IMR-90 (cell line): ENCODE measurements around the gene KRTAP20-1. TPM values are rescaled to one million over a fixed set of nuclear protein-coding genes. Genes with fewer than 3 reads are reported as not detected.

Experiments used
- ATAC-seq: fragments of 200-7000 bp; cut with Tn5 transposase; 2 replicates; pipeline ENCODE4 v1.9.1; 2020; ENCODE audit warnings: low read depth, mild to moderate bottlenecking, moderate library complexity
- BruUV-seq: library from RNA; stranded (reverse); fragments of 400-500 nt; replicated peaks from 2 replicates; lab custom pipeline; 2021; lab: Mats Ljungman, UMichigan
- CTCF ChIA-PET: fragments of 300-600 bp; formaldehyde crosslinking; extraction: SDS; loops from one replicate; lab custom pipeline; 2021; ENCODE audit warnings: antibody characterized with exemption; lab: Yijun Ruan, JAX
- POLR2A ChIA-PET: fragments of 300-600 bp; sonication (Branson Sonifier 250); formaldehyde crosslinking; loops from one replicate; lab custom pipeline; 2022; ENCODE audit warnings: antibody characterized with exemption; ENCODE audit not compliant: unreplicated experiment; lab: Charles Lee
- DNase-seq: peaks from one replicate; pipeline ENCODE4 v3.0.0; 2013
- H2AFZ ChIP-seq: replicated peaks from 2 replicates; pipeline ENCODE3; 2013; ENCODE audit warnings: low read length, mild to moderate bottlenecking; ENCODE audit not compliant: poor library complexity
- H2AK5ac ChIP-seq: 2 replicates; pipeline ENCODE4 v1.6.1; 2013; ENCODE audit warnings: low read depth, low read length, inconsistent platforms
- H2AK9ac ChIP-seq: replicated peaks from 2 replicates; pipeline ENCODE3; 2013; ENCODE audit warnings: mild to moderate bottlenecking, low read depth, low read length, moderate library complexity; ENCODE audit not compliant: poor library complexity
- H2BK120ac ChIP-seq: 2 replicates; pipeline ENCODE4 v1.6.1; 2013; ENCODE audit warnings: low read depth, low read length, inconsistent platforms
- H2BK15ac ChIP-seq: 3 replicates; pipeline ENCODE4 v1.6.1; 2013; ENCODE audit warnings: low read depth, low read length, inconsistent platforms
- H2BK20ac ChIP-seq: 2 replicates; pipeline ENCODE4 v1.6.1; 2013; ENCODE audit warnings: low read depth, mild to moderate bottlenecking, inconsistent platforms, low read length, moderate library complexity
- H2BK5ac ChIP-seq: 2 replicates; pipeline ENCODE4 v1.6.1; 2013; ENCODE audit warnings: mild to moderate bottlenecking, low read depth, low read length, inconsistent platforms; ENCODE audit not compliant: poor library complexity, severe bottlenecking
- H3K14ac ChIP-seq: replicated peaks from 2 replicates; pipeline ENCODE4 v1.6.1; 2013; ENCODE audit warnings: low read depth, low read length, inconsistent platforms
- H3K18ac ChIP-seq: 2 replicates; pipeline ENCODE4 v1.6.1; 2013; ENCODE audit warnings: low read depth, low read length, control low read depth
- H3K23ac ChIP-seq: 2 replicates; pipeline ENCODE4 v1.6.1; 2013; ENCODE audit warnings: low read depth, low read length, inconsistent platforms
- H3K27ac ChIP-seq: 2 replicates; pipeline ENCODE4 v1.5.1; 2013; ENCODE audit warnings: mild to moderate bottlenecking, control low read depth, low read length; ENCODE audit not compliant: insufficient read depth
- H3K27me3 ChIP-seq: 2 replicates; pipeline ENCODE4 v1.6.1; 2013; ENCODE audit warnings: low read length; ENCODE audit not compliant: control insufficient read depth, insufficient read depth
- H3K36me3 ChIP-seq: 2 replicates; pipeline ENCODE4 v1.6.1; 2013; ENCODE audit warnings: low read length, mixed read lengths; ENCODE audit not compliant: control insufficient read depth, insufficient read depth
- H3K4ac ChIP-seq: 2 replicates; pipeline ENCODE4 v1.6.1; 2013; ENCODE audit warnings: low read depth, low read length, inconsistent platforms
- H3K4me1 ChIP-seq: 2 replicates; pipeline ENCODE4 v1.6.1; 2013; ENCODE audit warnings: low read length, mixed read lengths; ENCODE audit not compliant: control insufficient read depth, insufficient read depth
- H3K4me2 ChIP-seq: 2 replicates; pipeline ENCODE4 v1.6.1; 2013; ENCODE audit warnings: low read depth, mild to moderate bottlenecking, control low read depth, low read length, moderate library complexity
- H3K4me3 ChIP-seq: 2 replicates; pipeline ENCODE4 v1.5.1; 2013; ENCODE audit warnings: low read depth, mild to moderate bottlenecking, control low read depth, low read length, moderate library complexity; ENCODE audit not compliant: insufficient read depth
- H3K56ac ChIP-seq: 2 replicates; pipeline ENCODE4 v1.6.1; 2013; ENCODE audit warnings: low read length, inconsistent platforms; ENCODE audit not compliant: insufficient read depth; ENCODE audit errors: extremely low read depth
- H3K79me1 ChIP-seq, 2 experiments: 2 replicates each; pipeline ENCODE4 v1.6.1; 2013; ENCODE audit warnings: low read length in 2 of 2, inconsistent platforms in 1 of 2, low read depth in 1 of 2
- H3K9ac ChIP-seq: 2 replicates; pipeline ENCODE4 v1.6.1; 2013; ENCODE audit warnings: low read depth, low read length, control low read depth
- H3K9me1 ChIP-seq: 2 replicates; pipeline ENCODE4 v1.6.1; 2013; ENCODE audit warnings: low read length, inconsistent platforms; ENCODE audit not compliant: insufficient read depth
- H3K9me3 ChIP-seq: 2 replicates; pipeline ENCODE4 v1.6.1; 2013; ENCODE audit warnings: low read length; ENCODE audit not compliant: control insufficient read depth, insufficient read depth
- H4K20me1 ChIP-seq: 2 replicates; pipeline ENCODE4 v1.6.1; 2013; ENCODE audit warnings: low read length, inconsistent platforms; ENCODE audit not compliant: insufficient read depth
- H4K5ac ChIP-seq: 2 replicates; pipeline ENCODE4 v1.6.1; 2013; ENCODE audit warnings: mild to moderate bottlenecking, low read depth, low read length, control low read depth
- H4K8ac ChIP-seq, 2 experiments: 2 replicates each; pipeline ENCODE4 v1.6.1; 2013; ENCODE audit warnings: low read depth in 2 of 2, low read length in 2 of 2, control low read depth in 1 of 2, inconsistent platforms in 1 of 2
- H4K91ac ChIP-seq: 2 replicates; pipeline ENCODE4 v1.6.1; 2013; ENCODE audit warnings: low read depth, low read length, inconsistent platforms; ENCODE audit not compliant: insufficient read depth
- RFX5 ChIP-seq: IDR thresholded peaks from 2 replicates; pipeline ENCODE4 v1.8.0; 2012; ENCODE audit warnings: low read depth, mild to moderate bottlenecking, low read length, moderate library complexity
- WGBS, 2 experiments: methylation state at CpG; one replicate each; pipeline versions ENCODE4 v1.1.5 to v1.1.7; 2013; ENCODE audit warnings: missing lambda C conversion rate in 2 of 2; ENCODE audit not compliant: insufficient read length in 1 of 2; ENCODE audit errors: extremely low coverage in 2 of 2; 5-methylcytosine and 5-hydroxymethylcytosine counted together
- dilution Hi-C: fragments of 300-500 bp; cut with HindIII; formaldehyde crosslinking; loops from one replicate; pipeline ENCODE4 v1.14.3; 2018; ENCODE audit warnings: low sequenced_read_pairs; ENCODE audit not compliant: unreplicated experiment
- in situ Hi-C: fragments of 300-500 bp; cut with MboI; formaldehyde crosslinking; loops from 3 replicates; pipeline ENCODE4 v1.14.3; 2019; ENCODE audit warnings: low sequenced_read_pairs, inconsistent platforms, mixed read lengths
- intact Hi-C: fragments of 100-400 bp; cut with micrococcal nuclease; formaldehyde crosslinking; loops from 2 replicates; pipeline ENCODE4 v1.10.0; 2022
- polyA plus RNA-seq, 3 experiments: library from polyadenylated mRNA; depleted of rRNA; stranded (reverse); fragments of >200 nt; gene quantifications; 2 replicates each; pipeline ENCODE4 v1.2.3, GENCODE V29; 2012; ENCODE audit warnings: low replicate concordance in 1 of 3
- total RNA-seq: library from RNA; depleted of rRNA; stranded (reverse); fragments of >200 nt; gene quantifications from 2 replicates; pipeline ENCODE4 v1.2.3, GENCODE V29; 2012
- TF ChIP-seq, protein P1 (sequence below): conservative IDR thresholded peaks from 2 replicates; pipeline ENCODE4 v1.5.1; 2012; ENCODE audit warnings: mild to moderate bottlenecking, low read depth, low read length, improper control_type of control experiment

KRTAP20-1 gene
- total and polyA plus RNA-seq, 2 of the 4 experiments (the other 2 are of a cell fraction) = not detected

DNA sequence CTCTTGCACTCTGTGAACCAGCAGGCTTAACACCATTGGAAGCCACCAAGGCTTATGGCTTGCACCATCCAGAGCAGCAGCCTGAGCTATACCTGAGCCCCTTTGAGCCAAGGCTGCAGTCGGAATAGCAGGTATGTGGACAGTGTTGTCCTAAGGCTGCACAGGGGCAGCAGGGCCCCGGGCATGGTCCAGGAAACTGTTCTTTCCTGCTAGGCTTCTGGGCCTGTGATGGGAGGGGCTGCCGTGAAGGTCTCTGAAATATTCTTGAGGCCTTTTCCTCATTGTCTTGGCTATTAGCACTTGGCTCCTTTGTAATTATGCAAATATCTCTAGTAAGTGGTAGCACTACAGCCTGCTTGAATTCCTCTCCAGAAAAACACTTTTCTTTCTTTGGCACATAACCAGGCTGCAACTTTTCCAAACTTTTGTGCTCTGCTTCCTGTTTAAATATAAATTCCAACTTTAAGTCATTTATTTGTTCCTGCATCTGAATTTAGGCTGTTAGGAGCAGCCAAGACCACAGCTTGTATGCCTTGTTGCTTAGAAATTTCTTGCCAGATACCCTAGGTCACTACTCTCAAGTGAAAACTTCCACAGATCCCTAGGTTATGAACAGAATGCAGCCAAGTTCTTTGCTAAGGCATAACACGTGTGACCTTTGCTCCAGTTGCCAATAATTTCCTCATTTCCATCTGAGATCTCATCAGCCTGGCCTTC is 9.4 kb downstream of the KRTAP20-1 start:
- Histone ChIP-seq H3K79me1 (no peaks in the 10 kb centered on the region), H3K9me1 (no peaks in the 10 kb centered on the region), H2BK5ac (no peak overlapping the region), H3K4me1 (no peaks in the 10 kb centered on the region), H2BK15ac (no peak overlapping the region), H3K27ac (no peak overlapping the region), H3K4me3 (no peak overlapping the region), H2AFZ (no peak overlapping the region), H2BK20ac (no peak overlapping the region), H4K91ac (no peak overlapping the region), H2AK5ac (no peak overlapping the region), H3K56ac (no peak overlapping the region), H3K27me3 (no peaks in the 10 kb centered on the region), H2AK9ac (no peak overlapping the region), H4K8ac (no peak overlapping the region), H3K9ac (no peak overlapping the region), H2BK120ac (no peak overlapping the region), H4K20me1 (no peaks in the 10 kb centered on the region), H3K18ac (no peak overlapping the region), H3K14ac (no peak overlapping the region), H3K36me3 (no peaks in the 10 kb centered on the region), H4K5ac (no peak overlapping the region), H3K4ac (no peak overlapping the region), H3K9me3 (peaks cover 19% of the 10 kb centered on the region), H3K23ac (no peak overlapping the region), H3K4me2 (no peak overlapping the region)
- ChIA-PET POLR2A (no interaction called here), CTCF (no interaction called here)
- TF ChIP-seq, protein P1, sequence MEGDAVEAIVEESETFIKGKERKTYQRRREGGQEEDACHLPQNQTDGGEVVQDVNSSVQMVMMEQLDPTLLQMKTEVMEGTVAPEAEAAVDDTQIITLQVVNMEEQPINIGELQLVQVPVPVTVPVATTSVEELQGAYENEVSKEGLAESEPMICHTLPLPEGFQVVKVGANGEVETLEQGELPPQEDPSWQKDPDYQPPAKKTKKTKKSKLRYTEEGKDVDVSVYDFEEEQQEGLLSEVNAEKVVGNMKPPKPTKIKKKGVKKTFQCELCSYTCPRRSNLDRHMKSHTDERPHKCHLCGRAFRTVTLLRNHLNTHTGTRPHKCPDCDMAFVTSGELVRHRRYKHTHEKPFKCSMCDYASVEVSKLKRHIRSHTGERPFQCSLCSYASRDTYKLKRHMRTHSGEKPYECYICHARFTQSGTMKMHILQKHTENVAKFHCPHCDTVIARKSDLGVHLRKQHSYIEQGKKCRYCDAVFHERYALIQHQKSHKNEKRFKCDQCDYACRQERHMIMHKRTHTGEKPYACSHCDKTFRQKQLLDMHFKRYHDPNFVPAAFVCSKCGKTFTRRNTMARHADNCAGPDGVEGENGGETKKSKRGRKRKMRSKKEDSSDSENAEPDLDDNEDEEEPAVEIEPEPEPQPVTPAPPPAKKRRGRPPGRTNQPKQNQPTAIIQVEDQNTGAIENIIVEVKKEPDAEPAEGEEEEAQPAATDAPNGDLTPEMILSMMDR = no peak
- TF ChIP-seq RFX5 = no peak
- dilution Hi-C loops (no loop called here), in situ Hi-C loops (no loop called here), intact Hi-C loops (no loop called here)
- DNase-seq = no peak
- BruUV-seq = no TSS peak
- 21% methylated on average over 2 of the region's 4 CpGs; no CpG with 5 or more reads in 1 of the 2 experiments for WGBS, 2 experiments
- ATAC-seq = no peak
